Measurements from ENCODE around the gene KIF18A.

DNA sequence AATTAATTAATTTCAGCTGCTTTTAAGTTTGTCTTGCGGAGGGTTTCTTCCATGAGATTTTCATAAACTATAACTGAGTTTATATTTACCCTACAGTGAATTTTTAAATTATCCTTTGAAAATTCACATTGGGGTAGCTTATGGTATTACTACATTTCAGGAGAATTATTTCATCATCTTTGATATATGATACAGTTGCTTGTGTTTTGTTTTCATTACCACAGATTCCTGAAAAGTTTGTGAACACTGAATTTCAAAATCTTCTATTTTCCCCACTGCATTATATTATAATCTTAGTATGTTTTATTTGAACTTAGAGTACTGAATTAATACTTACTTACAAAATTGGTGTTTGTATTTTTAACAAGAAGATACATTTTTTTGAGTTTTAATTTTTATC is 24.6 kb upstream of the KIF18A start:
- TF ChIP-seq, protein P1, sequence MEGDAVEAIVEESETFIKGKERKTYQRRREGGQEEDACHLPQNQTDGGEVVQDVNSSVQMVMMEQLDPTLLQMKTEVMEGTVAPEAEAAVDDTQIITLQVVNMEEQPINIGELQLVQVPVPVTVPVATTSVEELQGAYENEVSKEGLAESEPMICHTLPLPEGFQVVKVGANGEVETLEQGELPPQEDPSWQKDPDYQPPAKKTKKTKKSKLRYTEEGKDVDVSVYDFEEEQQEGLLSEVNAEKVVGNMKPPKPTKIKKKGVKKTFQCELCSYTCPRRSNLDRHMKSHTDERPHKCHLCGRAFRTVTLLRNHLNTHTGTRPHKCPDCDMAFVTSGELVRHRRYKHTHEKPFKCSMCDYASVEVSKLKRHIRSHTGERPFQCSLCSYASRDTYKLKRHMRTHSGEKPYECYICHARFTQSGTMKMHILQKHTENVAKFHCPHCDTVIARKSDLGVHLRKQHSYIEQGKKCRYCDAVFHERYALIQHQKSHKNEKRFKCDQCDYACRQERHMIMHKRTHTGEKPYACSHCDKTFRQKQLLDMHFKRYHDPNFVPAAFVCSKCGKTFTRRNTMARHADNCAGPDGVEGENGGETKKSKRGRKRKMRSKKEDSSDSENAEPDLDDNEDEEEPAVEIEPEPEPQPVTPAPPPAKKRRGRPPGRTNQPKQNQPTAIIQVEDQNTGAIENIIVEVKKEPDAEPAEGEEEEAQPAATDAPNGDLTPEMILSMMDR (IDR thresholded peaks at IDR 0.05) = no peak
- TF ChIP-seq POLR2AphosphoS5 (IDR thresholded peaks at IDR 0.05) (no peak), EP300 (IDR thresholded peaks at IDR 0.05) (no peak), POLR2A (IDR thresholded peaks at IDR 0.05) (no peak)
